ENCODE results near the gene GSDME. TPM values are rescaled to one million over a fixed set of nuclear protein-coding genes. Genes with fewer than 3 reads are reported as not detected.

The GSDME gene
- total RNA-seq, 1 experiment from 2014 or later, result 7.6 TPM

- TF ChIP-seq REST (IDR thresholded peaks at IDR 0.05; ENCODE audit: low read depth) (no peak), RAD21 (IDR thresholded peaks at IDR 0.05; ENCODE audit: low read depth) (no peak), CEBPB (IDR thresholded peaks at IDR 0.05; ENCODE audit: low read depth) (no peak), SRF (IDR thresholded peaks at IDR 0.05; ENCODE audit: low read depth) (no peak), ZFX (IDR thresholded peaks at IDR 0.05) (no peak), EGR1 (IDR thresholded peaks at IDR 0.05; ENCODE audit: low read depth) (no peak), EZH2phosphoT487 (IDR thresholded peaks at IDR 0.05; ENCODE audit: borderline replicate concordance) (no peak), JUND (IDR thresholded peaks at IDR 0.05) (no peak), SP1 (IDR thresholded peaks at IDR 0.05; ENCODE audit: low read depth) (no peak), TCF7L2 (IDR thresholded peaks at IDR 0.05; ENCODE audit: borderline replicate concordance, extremely low read depth, insufficient read depth, insufficient read length) (no peak)
Observed at GRCh38 chr7:24653316-24654085, 103.8 kb downstream of the GSDME start (continued).

- Histone ChIP-seq H3K4me1 (ENCODE audit: control insufficient read depth in 1 of 2, insufficient read depth in 2 of 2, low read length in 2 of 2) (no peaks in the 10 kb centered on the region), H2AFZ (ENCODE audit: low read depth, low read length, poor library complexity, severe bottlenecking) (no peak overlapping the region), H3K4me2 (ENCODE audit: low read length) (no peak overlapping the region), H4K20me1 (ENCODE audit: insufficient read depth) (no peaks in the 10 kb centered on the region), H3K36me3 (ENCODE audit: control insufficient read depth in 1 of 2, insufficient read depth in 2 of 2, low read length in 2 of 2) (no peaks in the 10 kb centered on the region), H3K4me3 (replicated peaks in 1 of 2; ENCODE audit: low read depth in 1 of 2, low read length in 2 of 2) (no peak overlapping the region), H3K27ac (ENCODE audit: low read depth, low read length) (no peak overlapping the region), H3K9me3 (ENCODE audit: control insufficient read depth in 1 of 2, insufficient read depth in 1 of 2, low read depth in 1 of 2, low read length in 2 of 2) (no peaks in the 10 kb centered on the region), H3K79me2 (ENCODE audit: insufficient read depth, low read length) (0 out of 2 replicates have a peak, but pooled peaks cover 4% of the 10 kb centered on the region), H3K9me2 (ENCODE audit: insufficient read depth) (no peaks in the 10 kb centered on the region), H3K9ac (ENCODE audit: low read length) (no peak overlapping the region), H3K27me3 (ENCODE audit: insufficient read depth, low read length) (no peaks in the 10 kb centered on the region)
- RAD21 ChIA-PET (ENCODE audit: low non-redundant PET in 1 of 2, low total read pairs in 2 of 2, uncharacterized antibody in 2 of 2, unreplicated experiment in 2 of 2), result no interaction called here
- intact Hi-C loops (cut with micrococcal nuclease), result no loop called here
- CTCF ChIA-PET, result no interaction called here
- ATAC-seq (no peak), DNase-seq (ENCODE audit: low read depth, low spot score) (no peak)
- no TSS peak for BruUV-seq (replicated peaks)
- POLR2A ChIA-PET, result no interaction called here
- TF ChIP-seq, protein P1, sequence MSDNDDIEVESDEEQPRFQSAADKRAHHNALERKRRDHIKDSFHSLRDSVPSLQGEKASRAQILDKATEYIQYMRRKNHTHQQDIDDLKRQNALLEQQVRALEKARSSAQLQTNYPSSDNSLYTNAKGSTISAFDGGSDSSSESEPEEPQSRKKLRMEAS (IDR thresholded peaks at IDR 0.05), result no peak
- TF ChIP-seq YY1 (IDR thresholded peaks at IDR 0.05; ENCODE audit: extremely low read depth, insufficient replicate concordance, low read depth, low read length) (no peak), EZH2 (IDR thresholded peaks at IDR 0.05) (no peak), TCF7L2 (IDR thresholded peaks at IDR 0.05; ENCODE audit: borderline replicate concordance, extremely low read depth, insufficient read depth, insufficient read length) (no peak), SRF (IDR thresholded peaks at IDR 0.05; ENCODE audit: low read depth) (no peak), CEBPB (IDR thresholded peaks at IDR 0.05; ENCODE audit: low read depth) (no peak), EGR1 (IDR thresholded peaks at IDR 0.05; ENCODE audit: low read depth) (no peak), FOSL1 (IDR thresholded peaks at IDR 0.05; ENCODE audit: low read depth) (no peak), SP1 (IDR thresholded peaks at IDR 0.05; ENCODE audit: low read depth) (no peak), ZBTB33 (IDR thresholded peaks at IDR 0.05; ENCODE audit: extremely low read depth, insufficient replicate concordance, low read length) (no peak), ELF1 (IDR thresholded peaks at IDR 0.05; ENCODE audit: borderline replicate concordance, low read depth) (no peak), CBX3 (IDR thresholded peaks at IDR 0.05; ENCODE audit: low read depth) (no peak)
Observed at GRCh38 chr7:24652251-24652939, 104.9 kb downstream of the GSDME start.
